ENCODE measurements around the gene STAG1. TPM values are rescaled to one million over a fixed set of nuclear protein-coding genes. Genes with fewer than 3 reads are reported as not detected.

STAG1 gene
- total and polyA plus RNA-seq, 9 of the 15 experiments (the other 6 are each of a cell fraction or from before 2014, with no cell fraction given), result 2.7 to 17.7 (median 8.8) TPM

DNA sequence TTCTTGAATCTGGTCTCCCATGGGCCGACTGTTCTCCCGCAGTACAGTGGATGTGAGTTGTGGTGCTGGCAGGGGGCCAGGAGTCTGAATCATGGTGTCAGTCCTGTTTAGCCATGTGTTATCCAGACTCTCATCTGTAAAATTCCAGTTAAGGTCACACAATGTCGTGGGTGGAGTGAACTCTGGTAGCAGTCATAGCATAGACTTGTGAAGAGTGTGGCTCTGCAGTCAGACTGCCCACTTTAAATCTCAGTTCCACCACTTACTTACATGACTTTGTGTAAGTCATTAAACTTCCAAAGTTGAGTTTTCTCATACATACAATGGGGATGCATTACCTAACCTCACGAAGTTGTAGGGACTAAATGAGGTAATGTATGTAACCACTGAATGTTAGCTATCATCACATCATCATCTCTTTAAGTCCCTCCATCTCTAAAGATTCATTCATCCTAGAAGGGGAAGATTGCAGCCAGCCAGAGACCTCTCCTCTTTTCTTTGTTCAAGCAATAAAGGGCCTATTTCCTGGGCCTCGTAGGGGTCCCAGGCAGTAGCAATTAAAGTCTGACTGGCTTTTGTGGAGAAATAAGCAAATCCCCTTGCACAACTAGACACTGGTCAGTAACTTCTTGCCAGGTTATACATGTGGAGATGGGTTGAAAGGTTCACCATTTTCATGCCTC lies 408.2 kb downstream of the STAG1 start (continued):
- TF ChIP-seq, protein P1, sequence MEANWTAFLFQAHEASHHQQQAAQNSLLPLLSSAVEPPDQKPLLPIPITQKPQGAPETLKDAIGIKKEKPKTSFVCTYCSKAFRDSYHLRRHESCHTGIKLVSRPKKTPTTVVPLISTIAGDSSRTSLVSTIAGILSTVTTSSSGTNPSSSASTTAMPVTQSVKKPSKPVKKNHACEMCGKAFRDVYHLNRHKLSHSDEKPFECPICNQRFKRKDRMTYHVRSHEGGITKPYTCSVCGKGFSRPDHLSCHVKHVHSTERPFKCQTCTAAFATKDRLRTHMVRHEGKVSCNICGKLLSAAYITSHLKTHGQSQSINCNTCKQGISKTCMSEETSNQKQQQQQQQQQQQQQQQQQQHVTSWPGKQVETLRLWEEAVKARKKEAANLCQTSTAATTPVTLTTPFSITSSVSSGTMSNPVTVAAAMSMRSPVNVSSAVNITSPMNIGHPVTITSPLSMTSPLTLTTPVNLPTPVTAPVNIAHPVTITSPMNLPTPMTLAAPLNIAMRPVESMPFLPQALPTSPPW (CRISPR knock-in tag; IDR thresholded peaks at IDR 0.05), result no peak
- TF ChIP-seq CCAR2 (IDR thresholded peaks at IDR 0.05; ENCODE audit: low read depth, low read length) (no peak), ZNF695 (CRISPR knock-in tag; IDR thresholded peaks at IDR 0.05) (no peak), PCBP2 (IDR thresholded peaks at IDR 0.05; ENCODE audit: low read depth, low read length, poor library complexity, severe bottlenecking) (no peak), NFRKB (IDR thresholded peaks at IDR 0.05; ENCODE audit: low read depth) (no peak), PHF21A (IDR thresholded peaks at IDR 0.05; ENCODE audit: borderline replicate concordance, low read depth) (no peak), FOXK1 (CRISPR knock-in tag; IDR thresholded peaks at IDR 0.05; ENCODE audit: borderline replicate concordance) (no peak), GTF2A2 (tag; IDR thresholded peaks at IDR 0.05) (no peak), CHD2 (IDR thresholded peaks at IDR 0.05; ENCODE audit: low read depth, low read length) (no peak), PHF8 (IDR thresholded peaks at IDR 0.05; ENCODE audit: borderline replicate concordance, low read length) (no peak), ELF2 (CRISPR knock-in tag; IDR thresholded peaks at IDR 0.05) (no peak), ATF7 (IDR thresholded peaks at IDR 0.05) (peak; percentile 69; the same call in 1 of the 2 replicates), HNRNPUL1 (IDR thresholded peaks at IDR 0.05; ENCODE audit: low read length) (no peak), ZNF583 (CRISPR knock-in tag; IDR thresholded peaks at IDR 0.05) (0 out of 2 replicates have a peak, but pooled peaks have one; percentile 46), GATAD2B (IDR thresholded peaks at IDR 0.05; ENCODE audit: borderline replicate concordance) (no peak), GABPB1 (CRISPR knock-in tag; IDR thresholded peaks at IDR 0.05) (no peak), ZNF551 (CRISPR knock-in tag; IDR thresholded peaks at IDR 0.05) (no peak), OTX1 (CRISPR knock-in tag; IDR thresholded peaks at IDR 0.05) (no peak)
- TF ChIP-seq, protein P2, sequence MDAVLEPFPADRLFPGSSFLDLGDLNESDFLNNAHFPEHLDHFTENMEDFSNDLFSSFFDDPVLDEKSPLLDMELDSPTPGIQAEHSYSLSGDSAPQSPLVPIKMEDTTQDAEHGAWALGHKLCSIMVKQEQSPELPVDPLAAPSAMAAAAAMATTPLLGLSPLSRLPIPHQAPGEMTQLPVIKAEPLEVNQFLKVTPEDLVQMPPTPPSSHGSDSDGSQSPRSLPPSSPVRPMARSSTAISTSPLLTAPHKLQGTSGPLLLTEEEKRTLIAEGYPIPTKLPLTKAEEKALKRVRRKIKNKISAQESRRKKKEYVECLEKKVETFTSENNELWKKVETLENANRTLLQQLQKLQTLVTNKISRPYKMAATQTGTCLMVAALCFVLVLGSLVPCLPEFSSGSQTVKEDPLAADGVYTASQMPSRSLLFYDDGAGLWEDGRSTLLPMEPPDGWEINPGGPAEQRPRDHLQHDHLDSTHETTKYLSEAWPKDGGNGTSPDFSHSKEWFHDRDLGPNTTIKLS (IDR thresholded peaks at IDR 0.05; ENCODE audit: borderline replicate concordance, low read depth), result no peak
- TF ChIP-seq, protein P3, sequence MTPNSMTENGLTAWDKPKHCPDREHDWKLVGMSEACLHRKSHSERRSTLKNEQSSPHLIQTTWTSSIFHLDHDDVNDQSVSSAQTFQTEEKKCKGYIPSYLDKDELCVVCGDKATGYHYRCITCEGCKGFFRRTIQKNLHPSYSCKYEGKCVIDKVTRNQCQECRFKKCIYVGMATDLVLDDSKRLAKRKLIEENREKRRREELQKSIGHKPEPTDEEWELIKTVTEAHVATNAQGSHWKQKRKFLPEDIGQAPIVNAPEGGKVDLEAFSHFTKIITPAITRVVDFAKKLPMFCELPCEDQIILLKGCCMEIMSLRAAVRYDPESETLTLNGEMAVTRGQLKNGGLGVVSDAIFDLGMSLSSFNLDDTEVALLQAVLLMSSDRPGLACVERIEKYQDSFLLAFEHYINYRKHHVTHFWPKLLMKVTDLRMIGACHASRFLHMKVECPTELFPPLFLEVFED (CRISPR knock-in tag; conservative IDR thresholded peaks at IDR 0.05), result no peak
- TF ChIP-seq, protein P4, sequence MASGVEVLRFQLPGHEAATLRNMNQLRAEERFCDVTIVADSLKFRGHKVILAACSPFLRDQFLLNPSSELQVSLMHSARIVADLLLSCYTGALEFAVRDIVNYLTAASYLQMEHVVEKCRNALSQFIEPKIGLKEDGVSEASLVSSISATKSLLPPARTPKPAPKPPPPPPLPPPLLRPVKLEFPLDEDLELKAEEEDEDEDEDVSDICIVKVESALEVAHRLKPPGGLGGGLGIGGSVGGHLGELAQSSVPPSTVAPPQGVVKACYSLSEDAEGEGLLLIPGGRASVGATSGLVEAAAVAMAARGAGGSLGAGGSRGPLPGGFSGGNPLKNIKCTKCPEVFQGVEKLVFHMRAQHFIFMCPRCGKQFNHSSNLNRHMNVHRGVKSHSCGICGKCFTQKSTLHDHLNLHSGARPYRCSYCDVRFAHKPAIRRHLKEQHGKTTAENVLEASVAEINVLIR (CRISPR knock-in tag; IDR thresholded peaks at IDR 0.05), result no peak

Measured in K562 (cell line).